Renal cortex interstitium (tissue), 11 donors: ENCODE results near the gene ZBTB3. TPM values are rescaled to one million over a fixed set of nuclear protein-coding genes. Genes with fewer than 3 reads are reported as not detected.

Source experiments
- DNase-seq, 11 donors: peaks; one replicate each; pipeline ENCODE4 v3.0.0-alpha.2; 2013; ENCODE audit warnings: low read depth in 9 of 11, low spot score in 4 of 11; ENCODE audit errors: extremely low read depth in 1 of 11
- polyA plus RNA-seq, 3 donors: library from polyadenylated mRNA; unstranded; fragments of 120-200 nt; gene quantifications; one replicate each; pipeline ENCODE4 v1.2.1, GENCODE V29; 2013; ENCODE audit not compliant: insufficient read length in 3 of 3

ZBTB3 gene
- polyA plus RNA-seq, 3 donors: 7.3 to 8.1 (median 7.5) TPM

DNA sequence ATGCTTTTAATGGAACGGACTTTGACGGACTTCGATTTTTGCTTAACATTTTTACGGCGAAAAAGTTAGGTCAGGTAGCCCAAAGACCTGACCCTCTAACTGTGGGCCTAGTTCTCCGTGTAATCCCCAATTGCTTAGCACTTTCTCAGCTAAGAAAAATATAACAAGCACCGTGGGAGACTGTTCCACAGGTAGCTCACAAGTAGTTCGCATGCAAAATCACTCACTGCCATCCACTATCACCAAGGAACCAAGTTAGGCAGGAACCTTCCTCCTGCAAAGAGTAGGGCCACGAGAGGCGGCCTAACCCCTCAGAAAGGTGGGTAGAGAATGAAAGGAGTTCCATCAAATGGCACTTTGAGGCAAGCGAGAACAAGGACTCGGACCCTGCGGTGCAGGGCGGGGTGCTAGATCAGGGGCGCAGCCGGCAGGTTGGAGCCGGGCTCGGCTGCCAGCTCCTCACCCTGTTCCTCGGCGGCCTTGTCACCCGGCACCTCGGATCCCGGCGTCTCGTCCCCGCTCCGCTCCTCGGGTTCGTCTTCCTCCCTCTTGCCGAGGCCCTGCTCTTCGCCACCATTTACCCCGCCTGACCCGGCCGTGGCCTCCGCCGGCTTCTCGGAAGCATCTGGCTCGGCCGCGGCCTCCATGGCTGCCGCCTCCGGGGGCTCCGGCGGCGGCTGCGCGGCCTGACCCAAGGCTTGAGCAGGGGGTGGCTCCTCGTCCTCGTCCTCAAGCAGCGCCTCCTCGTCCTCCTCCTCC, 27.6 kb downstream of the ZBTB3 start:
- DNase-seq: no peak

DNA sequence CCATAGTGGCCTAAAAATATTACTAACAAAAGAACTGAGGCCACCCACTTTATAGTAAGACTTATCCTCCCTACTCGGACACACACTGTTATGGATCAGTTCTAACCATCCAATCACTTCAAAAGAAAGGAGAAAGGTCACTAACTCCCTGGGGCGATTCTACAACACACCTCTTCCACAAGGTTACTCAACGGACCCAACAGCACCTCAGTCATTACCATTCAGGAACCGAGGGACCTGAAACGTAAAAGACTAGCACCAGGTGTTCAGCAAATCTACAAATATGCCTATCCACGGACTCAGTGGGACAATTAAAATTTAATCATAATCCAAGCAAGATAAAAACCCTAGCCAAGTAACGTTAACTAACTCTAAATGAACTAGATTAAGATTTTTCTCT, 28.3 kb downstream of the ZBTB3 start:
- no peak for DNase-seq

DNA sequence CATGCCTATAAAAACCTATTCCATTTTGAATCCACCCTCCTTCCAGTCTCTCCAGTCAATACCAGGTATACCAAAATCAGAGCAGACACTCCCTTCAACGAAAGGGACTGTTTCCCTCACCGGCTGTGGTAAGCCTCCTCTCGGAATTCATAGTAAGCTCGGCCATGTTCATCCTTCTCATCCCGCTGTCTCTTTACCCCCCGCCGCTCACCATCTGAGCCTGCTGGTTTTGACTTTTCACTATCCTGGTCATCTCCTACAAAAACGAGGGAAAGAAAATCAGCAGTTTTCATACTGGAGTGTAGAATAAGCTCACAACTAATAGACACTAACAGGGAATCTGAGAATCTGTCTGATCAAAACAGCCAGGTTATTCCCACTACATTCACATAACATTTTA, 29.8 kb downstream of the ZBTB3 start:
- DNase-seq: no peak

GRCh38 chr11:62721994-62722393, 32.0 kb downstream of the ZBTB3 start:
- no peak for DNase-seq

- DNase-seq: no peak
These were observed 34.5 kb downstream of the ZBTB3 start for GRCh38 chr11:62719302-62719978.

- no peak for DNase-seq
These were observed 37.1 kb downstream of the ZBTB3 start for GRCh38 chr11:62716816-62717215.

GRCh38 chr11:62716206-62716605, 37.8 kb downstream of the ZBTB3 start:
- DNase-seq: no peak

DNA sequence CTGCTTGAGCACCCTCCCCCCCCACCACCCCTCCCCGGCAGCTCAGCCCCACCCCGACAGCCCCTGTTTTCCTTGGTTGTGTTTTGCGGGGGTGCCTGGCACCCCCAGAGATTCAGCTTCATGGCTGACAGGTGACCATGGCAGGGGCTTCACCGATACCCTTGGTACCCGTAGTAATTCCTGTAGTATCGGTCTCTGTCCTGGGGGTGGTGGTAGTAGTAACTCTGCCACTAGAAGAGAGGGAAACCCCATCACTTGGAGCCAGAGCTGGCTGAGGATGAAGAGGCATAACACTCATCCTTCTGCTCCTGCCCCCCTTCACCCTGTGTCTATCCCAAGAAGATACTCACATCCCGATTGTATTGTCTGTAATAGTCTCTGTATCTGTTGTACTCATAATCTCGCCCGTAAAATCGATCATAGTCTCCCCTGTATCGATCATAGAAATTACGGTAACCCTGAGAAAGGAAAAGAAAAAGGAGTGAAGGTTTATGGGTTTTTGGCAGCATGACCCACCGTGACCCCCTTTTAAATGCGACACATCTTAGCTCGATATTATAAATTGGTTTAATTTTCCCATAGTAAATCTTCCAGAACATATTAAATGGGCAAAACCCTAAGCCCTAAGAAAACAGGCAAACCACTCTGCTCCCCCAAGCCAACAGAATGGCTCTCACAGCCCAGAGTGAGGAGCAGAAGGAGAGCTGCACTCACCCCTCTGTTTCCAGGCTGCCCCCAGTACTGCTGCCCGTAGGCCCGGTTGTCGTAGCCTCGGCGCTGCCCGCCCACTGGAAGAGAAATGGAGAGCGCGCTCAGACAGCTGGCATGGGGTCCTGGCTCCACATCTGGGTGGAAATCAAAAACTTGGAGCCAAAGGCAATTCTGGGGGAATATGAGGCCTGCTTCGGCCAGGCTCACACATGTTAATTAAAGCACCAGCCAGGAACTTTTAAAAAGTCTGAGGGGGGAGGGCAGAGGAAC, 38.5 kb downstream of the ZBTB3 start:
- no peak for DNase-seq

GRCh38 chr11:62713343-62713742, 40.6 kb downstream of the ZBTB3 start:
- no peak for DNase-seq

GRCh38 chr11:62712861-62713260, 41.1 kb downstream of the ZBTB3 start:
- no peak for DNase-seq

GRCh38 chr11:62712276-62712812, 41.6 kb downstream of the ZBTB3 start:
- no peak for DNase-seq

- DNase-seq: no peak
These were observed 44.0 kb downstream of the ZBTB3 start for GRCh38 chr11:62710001-62710345.

- DNase-seq: peak; percentile 94 to 99 (median 97)
These were observed 44.5 kb downstream of the ZBTB3 start for GRCh38 chr11:62709247-62710000.

GRCh38 chr11:62708793-62709192, 45.2 kb downstream of the ZBTB3 start:
- DNase-seq: no peak

DNA sequence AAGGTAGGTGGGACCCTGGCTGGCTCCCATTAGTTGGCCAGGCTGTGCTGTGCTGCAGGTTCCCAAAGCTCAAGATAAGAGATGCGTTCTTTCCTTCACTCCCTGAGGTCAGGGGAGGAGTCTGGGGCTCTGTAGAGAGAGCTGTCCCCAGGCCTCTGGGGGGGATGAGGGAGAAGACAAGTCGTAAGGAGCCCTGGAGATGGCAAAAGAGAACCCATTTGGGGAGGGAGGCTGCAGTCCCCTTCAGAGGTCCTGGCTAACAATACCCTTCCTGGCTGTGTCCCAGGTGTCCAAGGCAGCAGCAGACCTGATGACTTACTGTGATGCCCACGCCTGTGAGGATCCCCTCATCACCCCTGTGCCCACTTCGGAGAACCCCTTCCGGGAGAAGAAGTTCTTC, 45.6 kb downstream of the ZBTB3 start:
- DNase-seq: no peak

DNA sequence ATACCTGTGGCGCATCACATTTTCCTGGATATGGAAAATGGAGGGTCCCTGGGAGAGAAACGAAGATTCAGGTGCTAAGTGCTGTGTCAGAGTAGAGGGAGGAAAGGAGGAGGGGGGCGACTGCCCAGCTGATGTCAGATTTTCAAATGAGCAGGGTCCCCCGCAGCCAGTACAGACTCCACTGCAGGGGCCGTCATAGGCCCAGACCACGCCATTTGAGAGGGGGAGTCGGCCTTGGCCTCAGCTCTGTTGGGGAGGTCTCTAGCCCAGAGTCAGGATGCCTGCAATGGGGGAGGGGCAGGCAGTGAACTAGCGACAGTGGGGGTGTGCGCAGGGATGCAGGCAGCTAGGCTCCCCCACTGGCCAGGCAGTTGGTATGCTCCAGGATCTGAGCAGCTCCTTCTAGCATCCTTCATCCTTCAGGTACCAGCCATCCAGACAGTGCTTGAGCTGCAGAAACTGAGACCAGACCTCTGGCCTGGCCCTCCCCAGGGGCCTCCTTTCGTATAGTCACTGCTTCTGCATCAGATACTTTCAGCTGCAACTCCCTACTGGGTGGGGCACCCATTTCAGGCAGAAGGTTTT, 46.6 kb downstream of the ZBTB3 start, which contains the start of the genes BSCL2 and GNG3:
Gene BSCL2, minus strand, starts transcription at position 148 of the 585 bp plus-strand sequence. CDS start 229 bp downstream, outside the sequence.
Gene GNG3, plus strand, starts transcription at position 400 of the 585 bp plus-strand sequence. CDS start 620 bp downstream, outside the sequence.
- DNase-seq: peak in 9 of 11 donors; percentile 59 to 82 (median 76)

DNA sequence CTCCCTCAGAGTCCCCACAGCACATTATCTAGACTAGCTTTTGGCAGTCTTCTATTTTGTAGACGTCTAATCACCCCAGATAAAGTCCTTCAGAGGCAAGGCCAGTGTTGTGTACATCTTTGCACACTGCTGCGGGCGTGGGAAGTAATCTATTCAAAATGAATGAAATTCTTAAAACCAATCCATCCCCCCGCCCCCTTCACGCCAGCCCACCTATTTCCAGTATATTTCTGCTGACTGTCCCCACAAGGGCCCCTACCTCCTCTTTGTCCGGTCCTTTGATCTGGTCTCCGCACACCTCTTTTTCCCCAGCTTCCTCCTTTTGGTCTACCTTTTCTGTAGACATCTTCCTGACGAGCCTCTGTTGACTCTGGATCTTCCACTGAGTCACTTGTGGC, 47.1 kb downstream of the ZBTB3 start:
- no peak for DNase-seq
